ENCODE data around the gene PYGB.
"Not testable (repeated sequence)": the region's sequence is repeated elsewhere in the genome, so short reads cannot be mapped to it uniquely, and the experiment has no call there.

The PYGB gene

DNA sequence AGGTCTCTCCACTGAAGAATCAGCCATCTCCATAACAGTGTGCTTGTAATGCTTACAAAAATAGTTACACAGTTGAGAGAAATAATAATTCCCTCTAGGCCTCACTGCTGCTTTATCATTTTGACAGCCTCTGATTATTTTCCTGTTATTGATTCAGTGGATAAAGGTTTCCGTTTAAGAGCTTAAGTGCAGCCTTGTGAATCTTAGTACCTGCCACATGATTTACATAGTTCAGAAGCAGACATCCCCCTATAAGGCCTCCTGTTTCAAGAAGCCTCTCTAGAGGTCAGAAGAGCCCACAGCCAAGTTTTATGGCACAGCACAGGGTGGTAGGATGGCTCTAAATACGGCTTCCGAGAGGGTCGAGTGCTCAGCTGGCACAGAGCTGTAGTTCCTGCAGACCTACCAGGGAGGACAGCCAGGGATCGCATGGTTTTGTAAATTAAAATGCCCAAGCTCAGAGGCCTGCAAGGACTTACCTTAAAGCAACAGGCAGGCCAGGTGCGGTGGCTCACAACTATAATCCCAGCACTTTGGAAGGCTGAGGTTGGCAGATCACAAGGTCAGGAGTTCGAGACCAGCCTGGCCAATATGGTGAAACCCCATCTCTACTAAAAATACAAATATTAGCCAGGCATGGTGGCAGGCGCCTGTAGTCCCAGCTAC is 17.6 kb upstream of the PYGB start:
- DNase-seq (ENCODE audit: low read depth in 2 of 2), result no peak

DNA sequence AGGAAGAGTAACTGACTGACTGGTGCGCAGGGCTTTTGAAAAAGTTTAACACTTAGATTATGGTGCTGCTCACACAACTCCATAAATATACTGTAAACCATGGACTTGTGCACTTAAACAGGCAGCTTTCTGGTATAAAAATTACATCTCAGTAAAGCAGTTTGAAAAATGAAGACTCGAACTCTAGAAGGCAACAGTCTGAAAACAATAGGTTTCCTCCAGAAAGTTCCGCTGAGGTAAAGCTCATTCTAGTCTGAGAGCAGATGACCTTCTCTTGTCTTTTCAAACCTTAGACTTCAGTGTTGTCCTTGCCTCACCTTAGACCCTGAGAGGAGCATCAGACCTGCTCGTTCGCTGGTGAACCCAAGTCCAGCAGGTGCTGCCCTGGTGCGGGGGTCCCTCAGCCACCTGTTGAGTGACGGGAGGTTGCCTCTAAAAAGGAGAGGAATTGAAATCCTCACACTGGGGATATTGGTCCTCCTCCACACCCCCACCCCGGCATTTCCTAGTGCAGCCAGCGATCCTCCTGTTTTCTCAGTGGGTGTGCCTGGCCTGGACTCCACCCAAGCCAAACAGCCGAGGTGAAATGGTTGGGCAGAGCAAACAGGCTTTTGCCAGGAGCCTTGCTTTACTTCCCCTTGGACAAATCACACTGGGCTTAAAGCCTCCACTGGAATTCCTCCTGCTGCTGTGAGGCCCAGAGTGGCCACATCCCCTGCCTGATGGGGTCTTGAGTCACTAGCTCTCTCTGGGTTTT is 14.7 kb upstream of the PYGB start:
- no peak for DNase-seq (ENCODE audit: low read depth in 2 of 2)

DNA sequence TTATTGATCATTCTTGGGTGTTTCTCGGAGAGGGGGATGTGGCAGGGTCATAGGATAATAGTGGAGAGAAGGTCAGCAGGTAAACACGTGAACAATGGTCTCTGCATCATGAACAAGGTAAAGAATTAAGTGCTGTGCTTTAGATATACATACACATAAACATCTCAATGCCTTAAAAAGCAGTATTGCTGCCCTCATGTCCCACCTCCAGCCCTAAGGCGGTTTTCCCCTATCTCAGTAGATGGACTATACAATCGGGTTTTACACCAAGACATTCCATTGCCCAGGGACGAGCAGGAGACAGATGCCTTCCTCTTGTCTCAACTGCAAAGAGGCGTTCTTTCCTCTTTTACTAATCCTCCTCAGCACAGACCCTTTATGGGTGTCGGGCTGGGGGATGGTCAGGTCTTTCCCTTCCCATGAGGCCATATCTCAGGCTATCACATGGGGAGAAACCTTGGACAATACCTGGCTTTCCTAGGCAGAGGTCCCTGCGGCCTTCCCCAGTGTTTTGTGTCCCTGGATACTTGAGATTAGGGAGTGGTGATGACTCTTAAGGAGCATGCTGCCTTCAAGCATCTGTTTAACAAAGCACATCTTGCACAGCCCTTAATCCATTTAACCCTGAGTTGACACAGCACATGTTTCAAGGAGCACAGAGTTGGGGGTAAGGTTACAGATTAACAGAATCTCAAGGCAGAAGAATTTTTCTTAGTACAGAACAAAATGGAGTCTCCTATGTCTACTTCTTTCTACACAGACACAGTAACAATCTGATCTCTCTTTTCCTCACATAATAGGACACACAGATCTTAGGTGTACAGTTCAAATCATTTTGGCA is 13.7 kb upstream of the PYGB start:
- DNase-seq (ENCODE audit: low read depth in 2 of 2), result not testable (repeated sequence)

DNA sequence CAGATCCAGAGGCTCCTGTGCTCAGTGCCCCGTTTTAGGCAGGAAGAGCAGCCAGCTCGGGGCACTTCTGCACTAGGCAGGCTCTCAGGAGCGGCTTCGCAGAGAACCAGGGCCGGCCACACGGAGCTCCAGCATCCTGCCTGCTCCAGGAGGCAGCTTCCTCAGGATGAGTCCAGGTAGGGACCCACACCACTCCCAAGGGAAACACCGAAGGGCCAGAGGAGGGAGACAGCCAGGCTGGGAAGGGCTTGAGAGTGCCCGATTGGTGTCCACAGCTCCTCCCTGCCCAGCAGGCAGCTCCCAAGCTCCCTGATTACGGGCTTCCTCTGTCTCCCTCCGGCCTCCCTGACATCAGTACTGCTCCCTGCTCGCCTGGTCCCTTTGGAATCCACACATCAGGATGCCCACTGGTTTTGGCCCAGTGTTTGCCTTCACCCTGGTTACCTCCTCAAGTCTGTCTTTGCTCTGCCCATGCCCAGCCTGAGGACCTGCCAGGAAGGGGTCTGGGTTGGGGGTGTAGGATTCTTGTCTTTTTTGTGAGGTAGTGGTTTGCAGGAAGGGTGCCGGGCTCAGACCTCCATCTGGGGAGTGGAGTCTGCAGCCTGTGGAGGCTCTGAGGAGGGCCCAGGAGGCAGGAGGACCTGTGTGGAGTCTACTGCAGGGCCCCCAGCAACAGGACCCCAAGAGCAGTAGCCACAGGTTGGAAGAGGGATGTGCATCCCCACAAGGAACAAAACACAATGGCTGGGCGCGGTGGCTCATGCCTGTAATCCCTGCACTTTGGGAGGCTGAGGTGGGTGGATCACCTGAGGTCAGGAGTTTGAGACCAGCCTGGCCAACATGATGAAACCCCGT is 11.2 kb upstream of the PYGB start:
- no peak for DNase-seq (ENCODE audit: low read depth in 2 of 2)

DNA sequence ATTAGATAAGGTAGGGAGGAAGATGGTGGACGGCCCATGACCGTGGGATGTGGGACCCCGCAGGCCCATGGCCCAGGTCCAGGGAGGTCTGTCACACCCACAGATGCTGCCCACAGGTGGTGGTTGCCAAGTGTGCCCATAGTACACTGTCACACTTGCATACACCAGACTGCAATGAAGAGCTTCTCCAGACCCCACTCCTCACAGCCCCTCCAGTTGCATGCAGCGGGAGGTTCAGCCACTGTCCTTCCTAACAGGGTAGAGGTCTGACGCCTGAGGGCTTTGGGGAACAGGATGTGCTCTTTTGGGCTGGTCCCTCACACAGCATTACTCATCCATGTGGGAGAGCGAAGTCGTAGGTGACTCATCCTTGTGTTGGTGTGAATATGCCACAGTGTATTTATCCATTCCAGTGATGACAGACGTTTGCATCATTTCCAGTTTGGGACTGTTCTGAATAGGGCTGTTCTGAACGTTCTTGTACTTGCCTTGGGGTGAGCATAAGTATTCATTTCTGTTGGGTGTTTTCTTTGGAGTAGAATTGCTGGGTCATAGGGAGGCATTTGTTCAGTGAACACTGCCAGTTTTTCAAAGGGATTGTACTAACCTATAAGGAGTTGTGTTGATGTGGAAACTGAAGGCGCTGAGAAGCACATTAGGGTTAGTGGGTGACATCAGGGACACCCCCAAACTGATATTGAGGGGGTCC is 10.1 kb upstream of the PYGB start:
- DNase-seq (ENCODE audit: low read depth in 2 of 2), result peak; percentile 52 to 69

DNA sequence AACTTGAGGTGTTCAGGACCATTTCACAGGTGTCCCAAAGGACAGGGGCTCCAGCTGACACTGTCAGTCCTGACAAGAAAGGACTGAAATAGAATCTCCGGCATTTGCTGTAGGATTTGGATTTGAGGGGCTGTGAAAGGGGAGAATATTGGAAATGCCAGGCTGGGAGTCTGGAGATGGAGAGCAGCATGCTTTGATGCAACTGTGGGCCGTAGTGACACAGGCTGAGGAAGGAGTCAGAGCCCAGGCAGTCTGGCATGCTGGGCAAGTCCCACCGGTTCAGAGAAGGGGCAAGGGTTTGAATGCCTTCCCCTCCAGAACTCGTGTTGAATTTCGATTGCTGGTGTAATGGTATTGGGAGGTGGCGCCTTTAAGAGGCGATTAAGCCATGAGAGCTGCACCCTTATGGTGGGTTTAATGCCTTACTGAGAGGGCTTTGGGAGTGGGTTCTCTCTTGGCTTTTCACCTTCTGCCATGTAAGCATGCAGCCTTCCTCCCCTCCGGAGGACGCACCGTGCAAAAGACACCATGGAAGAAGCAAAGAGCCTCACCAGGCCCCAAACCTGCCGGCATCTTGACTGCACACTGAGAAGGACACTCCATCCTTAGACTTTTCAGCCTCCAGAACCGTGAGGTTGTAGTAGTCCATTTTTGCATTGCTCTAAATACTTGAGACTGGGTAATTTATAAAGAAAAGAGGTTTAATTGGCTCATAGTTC is 9.4 kb upstream of the PYGB start:
- DNase-seq (ENCODE audit: low read depth in 2 of 2), result no peak

DNA sequence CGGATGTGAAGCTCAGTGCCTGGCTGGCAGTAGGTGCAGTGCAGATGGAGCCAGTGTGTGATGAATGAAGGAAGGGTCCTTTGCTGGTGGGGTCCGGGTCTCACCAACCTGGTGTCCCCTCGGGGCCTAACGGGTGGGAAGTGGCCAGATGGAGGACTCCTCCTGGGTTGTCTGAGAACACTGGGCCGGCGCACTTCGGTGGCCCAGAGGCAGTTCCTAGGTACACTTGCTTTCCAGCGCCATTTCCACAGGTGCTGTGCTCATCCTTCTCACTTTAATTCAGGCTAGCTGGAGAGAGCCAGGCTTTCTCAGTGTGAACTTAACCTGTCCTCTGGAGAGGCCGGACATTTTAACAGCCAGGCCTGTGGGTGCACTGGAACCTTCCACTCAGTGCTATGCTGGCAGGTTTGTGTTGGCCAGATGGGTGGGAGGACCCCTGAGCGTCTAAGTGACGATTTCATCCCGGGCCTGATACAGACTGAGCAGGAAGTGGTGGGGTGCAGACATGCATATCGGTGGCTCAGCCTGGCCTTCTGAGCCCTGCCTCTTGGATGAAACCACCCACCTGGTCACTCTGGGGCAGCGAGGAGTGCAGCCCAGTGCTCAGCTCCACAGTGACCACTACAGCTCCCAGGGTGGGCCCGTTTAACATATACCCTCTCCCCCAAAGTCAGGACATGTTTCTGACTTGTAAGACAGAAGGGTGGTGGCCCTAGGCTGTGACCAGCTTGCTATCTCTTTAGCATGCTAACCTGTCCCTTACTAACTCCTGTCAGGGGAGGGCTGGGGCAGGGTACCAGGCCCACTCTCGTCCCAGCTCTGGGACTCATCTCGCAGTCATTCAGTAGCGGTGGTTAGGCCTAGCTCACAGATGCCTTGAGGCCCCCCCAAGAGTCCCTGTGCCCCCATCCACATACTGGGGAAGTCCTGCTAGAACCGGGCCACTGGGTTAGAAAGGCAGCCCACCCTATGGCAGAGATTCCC is 8.2 kb upstream of the PYGB start:
- DNase-seq (ENCODE audit: low read depth in 2 of 2), result no peak

DNA sequence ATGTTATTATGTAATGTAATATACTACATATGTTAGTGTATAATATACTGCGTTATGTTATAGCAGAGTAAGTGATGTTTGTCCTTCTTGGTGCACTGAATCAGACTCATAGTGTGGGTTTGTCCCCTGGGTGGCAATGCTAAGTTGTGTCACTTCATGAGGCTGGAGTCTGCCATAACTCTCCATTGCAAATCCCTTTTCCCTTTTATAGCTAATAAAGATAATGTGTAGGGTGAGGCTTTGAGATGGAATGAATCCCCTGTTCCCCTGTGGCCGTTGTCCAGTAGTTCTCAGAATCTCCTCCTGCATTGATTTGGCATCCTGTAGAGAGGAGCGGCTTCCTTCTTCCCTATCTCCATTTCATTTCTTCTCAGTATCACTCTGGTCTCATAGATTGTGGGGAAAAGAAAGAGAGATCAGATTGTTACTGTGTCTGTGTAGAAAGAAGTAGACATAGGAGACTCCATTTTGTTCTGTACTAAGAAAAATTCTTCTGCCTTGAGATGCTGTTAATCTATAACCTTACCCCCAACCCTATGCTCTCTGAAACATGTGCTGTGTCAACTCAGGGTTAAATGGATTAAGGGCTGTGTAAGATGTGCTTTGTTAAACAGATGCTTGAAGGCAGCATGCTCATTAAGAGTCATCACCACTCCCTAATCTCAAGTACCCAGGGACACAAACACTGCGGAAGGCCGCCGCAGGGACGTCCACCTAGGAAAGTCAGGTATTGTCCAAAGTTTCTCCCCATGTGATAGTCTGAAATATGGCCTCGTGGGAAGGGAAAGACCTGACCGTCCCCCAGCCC is 6.8 kb upstream of the PYGB start:
- DNase-seq (ENCODE audit: low read depth in 2 of 2), result not testable (repeated sequence)

DNA sequence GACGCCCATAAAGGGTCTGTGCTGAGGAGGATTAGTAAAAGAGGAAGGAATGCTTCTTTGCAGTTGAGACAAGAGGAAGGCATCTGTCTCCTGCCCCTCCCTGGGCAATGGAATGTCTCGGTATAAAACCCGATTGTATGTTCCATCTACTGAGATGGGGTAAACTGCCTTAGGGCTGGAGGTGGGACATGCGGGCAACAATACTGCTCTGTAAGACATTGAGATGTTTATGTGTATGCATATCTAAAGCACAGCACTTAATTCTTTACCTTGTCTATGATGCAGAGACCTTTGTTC is 6.3 kb upstream of the PYGB start:
- not testable (repeated sequence) for DNase-seq (ENCODE audit: low read depth in 2 of 2)

DNA sequence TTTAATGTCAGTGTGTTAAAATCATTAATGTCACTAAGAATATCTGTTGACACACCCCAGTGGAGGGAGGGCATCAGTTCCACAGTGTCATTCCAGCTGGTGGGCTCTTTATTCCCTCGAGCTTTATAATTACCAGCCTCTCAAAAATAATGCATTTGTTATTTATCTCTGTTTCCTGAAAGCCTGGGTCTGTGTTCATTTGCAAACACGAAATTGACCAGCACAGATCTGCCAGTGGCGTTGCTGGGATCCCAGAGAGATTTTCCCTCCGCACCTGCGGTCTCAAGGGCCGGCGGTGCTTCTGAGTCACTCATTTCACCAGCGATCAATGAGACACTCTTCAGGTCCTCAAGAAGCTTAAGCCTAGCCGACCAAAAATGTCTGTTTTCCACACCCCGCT is 5.7 kb upstream of the PYGB start:
- DNase-seq (ENCODE audit: low read depth in 2 of 2), result no peak

DNA sequence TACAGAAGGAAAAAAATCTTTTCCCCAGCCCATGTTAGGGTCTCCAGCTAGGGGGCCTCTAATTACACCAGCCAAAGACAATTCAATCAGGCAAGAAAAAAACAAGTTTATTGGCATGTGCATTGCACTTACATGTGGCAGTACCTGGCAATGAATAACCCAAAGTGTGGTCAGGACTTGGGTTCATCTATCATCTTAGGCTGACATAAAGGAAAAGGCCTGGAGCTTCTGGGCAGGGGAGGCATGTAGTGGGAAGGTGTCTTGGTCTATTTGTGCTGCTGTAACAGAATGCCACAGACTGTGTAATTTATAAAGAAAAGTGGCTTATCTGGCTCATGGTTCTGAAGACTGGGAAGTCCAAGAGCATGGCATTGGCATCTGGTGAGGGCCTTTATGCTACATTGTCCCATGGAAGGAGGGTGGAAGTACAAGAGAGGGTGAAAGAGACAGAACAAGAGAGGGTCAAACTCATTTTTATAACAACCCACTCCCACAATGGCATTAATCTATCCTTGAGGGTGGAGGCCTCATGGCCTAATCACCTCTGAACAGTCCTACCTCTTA is 4.4 kb upstream of the PYGB start:
- no peak for DNase-seq (ENCODE audit: low read depth in 2 of 2)

DNA sequence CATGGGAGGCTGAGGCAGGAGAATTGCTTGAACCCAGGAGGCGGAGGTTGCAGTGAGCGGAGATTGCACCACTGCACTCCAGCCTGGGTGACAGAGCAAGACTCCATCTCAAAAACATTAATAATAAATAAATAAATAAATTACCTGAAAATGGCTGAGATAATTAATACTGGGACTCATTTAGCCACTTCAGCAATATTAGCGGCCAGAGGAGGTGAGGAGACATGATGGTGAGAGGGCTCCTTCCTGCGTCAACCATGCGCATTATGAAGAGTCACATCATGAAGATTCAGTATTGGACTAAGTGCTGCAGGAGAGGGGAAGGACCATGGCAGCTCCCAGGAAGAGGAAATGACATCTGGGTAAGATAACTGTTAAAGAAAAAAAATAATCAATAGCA is 2.9 kb upstream of the PYGB start:
- DNase-seq (ENCODE audit: low read depth in 2 of 2), result no peak

DNA sequence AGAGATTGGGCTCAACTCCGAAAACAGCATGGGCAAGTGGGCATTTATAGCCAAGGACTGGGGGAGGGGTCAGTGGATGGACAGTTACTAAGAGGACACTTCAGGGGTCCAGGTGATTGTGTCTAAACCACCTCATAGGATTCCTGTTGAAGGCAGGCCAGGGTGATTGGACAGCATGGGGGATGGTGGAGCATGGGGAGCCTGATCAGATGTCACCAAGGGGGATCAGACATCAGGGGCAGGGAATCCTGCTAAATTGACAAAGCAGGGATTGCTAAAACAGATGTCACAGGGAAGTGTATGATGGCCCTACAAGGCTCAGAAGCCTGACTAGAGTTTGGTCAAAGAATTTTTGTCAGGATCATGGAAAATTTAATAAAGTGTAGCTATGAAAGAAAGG is 2.4 kb upstream of the PYGB start:
- no peak for DNase-seq (ENCODE audit: low read depth in 2 of 2)

DNA sequence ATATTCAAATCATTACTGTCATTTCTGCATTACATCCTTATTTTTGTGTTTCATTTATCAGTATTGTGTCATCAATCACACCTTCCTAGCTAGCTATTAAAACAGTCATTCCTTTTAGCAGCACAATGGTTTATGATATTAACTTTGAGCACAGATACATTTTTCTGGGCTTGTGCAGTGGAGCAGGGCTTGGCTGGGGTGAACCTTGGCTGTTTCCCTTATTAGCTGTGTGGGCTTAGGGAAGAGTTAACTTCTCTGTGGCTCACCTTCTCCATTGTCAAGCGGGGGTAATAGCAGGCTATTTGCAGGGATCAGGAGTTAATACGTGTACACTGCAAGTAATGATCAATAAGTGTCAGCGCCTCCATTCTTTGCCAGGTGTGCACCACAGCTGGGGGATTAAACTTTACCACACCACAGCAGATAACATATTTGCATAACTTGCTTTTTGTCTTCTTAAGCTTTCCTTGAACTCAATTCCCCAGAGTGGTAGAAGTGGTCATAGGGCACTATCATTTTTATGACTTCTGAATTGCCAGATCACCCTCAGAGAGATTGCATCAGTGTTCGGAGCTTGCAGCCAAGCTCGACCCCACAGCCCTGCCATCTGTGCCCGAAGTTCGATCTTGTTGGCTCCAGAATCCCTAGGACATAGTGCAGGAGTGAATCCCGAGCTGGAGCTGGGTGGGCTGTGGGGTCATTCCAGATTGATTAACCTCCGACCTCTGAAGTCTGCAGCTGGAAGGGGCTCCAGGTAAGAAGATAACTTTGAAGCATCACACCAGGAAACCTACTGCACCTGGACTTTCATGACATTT is 1.5 kb upstream of the PYGB start:
- DNase-seq (ENCODE audit: low read depth in 2 of 2), result no peak

DNA sequence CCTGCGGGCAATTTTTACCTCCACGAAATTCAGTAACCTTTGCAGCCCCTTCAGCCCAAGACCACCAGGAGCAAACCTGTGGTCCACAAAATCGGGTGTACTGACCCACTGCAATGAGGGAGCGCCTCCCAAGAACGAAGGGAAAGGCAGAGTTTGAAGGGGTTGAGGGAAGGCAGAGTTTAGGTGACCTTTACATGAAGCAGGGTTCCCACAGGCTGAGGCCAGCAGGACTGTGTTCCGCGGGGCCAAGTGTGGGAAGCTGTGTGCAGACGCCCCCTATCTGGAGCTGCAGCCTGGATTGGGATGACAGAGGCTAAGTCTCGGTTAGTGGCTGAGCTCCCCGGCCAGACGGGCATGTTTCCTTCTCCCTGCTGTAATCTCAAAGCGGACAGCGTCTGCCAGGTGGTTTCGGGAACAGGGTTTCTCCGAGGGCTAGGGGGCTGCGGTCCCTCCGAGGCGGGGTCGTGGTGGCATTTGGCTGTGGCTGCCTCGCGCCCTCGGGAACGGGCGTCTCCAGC is 826 bp upstream of the PYGB start:
- no peak for DNase-seq (ENCODE audit: low read depth in 2 of 2)

DNA sequence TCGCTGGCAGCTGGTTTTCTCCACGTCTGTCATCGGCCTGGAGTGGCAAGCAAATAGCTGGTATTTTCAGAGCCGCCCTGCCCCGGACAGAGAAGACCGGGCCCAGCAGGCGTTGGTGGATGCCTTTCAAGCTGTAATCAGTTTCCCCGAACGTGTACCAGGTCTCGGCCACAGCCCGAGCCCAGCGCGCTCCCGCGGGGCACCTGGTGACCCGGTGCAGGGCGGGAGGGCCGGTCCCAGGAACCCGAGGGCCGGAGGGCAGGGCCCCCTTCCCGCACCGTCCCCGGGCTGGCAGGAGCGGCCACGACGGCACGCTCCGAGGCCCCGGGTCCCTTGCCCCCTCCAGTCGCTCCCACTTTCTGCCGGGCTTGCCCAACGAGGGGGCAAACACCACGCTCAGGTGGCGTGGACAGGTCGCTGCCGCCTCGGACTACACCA is 348 bp upstream of the PYGB start:
- DNase-seq (ENCODE audit: low read depth in 2 of 2), result no peak

DNA sequence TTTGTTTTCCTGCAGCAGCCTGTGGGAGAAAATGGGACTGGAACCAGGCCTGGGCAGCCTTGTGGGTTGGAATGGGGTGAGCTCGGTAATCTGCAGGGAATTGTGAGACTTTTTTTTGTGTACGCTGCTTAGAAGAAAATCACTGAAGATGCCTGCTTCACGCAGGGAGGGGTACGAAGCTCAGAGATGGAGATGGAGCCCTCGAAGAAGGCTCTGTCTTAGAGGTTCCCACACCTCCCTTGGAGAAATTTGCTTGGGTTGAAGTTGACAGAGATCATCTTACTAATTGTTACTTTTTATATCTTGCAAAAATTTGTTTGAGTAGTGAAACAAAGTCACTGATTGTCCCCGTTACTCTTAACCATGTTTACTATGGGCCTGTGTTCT is 894 bp downstream of the PYGB start:
- DNase-seq (ENCODE audit: low read depth in 2 of 2), result no peak
